Colonic mucosa (tissue), 4 donors: Measurements from ENCODE around the gene FRMD4B. TPM values are rescaled to one million over a fixed set of nuclear protein-coding genes. Genes with fewer than 3 reads are reported as not detected.

Experiments
- DNase-seq: peaks from one replicate; pipeline ENCODE4 v3.0.0-alpha.2; 2020
- H3K27ac ChIP-seq: fragments of 200-600 bp; one replicate; pipeline ENCODE4 v1.8.0; 2021
- H3K27me3 ChIP-seq: fragments of 200-600 bp; one replicate; pipeline ENCODE4 v1.8.0; 2021
- H3K36me3 ChIP-seq: fragments of 200-600 bp; one replicate; pipeline ENCODE4 v1.8.0; 2021
- H3K4me1 ChIP-seq: fragments of 200-600 bp; one replicate; pipeline ENCODE4 v1.8.0; 2021; ENCODE audit warnings: mild to moderate bottlenecking
- H3K4me3 ChIP-seq: fragments of 200-600 bp; one replicate; pipeline ENCODE4 v1.8.0; 2021
- H3K9ac ChIP-seq, 2 donors: one replicate each; pipeline ENCODE4 v1.7.0; 2013; ENCODE audit warnings: control low read depth in 2 of 2, low read depth in 2 of 2, low read length in 2 of 2
- H3K9me3 ChIP-seq: fragments of 200-600 bp; one replicate; pipeline ENCODE4 v1.8.0; 2021
- CTCF ChIP-seq: fragments of 200-600 bp; IDR thresholded peaks from one replicate; pipeline ENCODE4 v1.8.0; 2022; ENCODE audit warnings: antibody characterized with exemption, mild to moderate bottlenecking
- intact Hi-C: fragments of 100-400 bp; cut with DNase I; formaldehyde crosslinking; loops from one replicate; pipeline ENCODE4 v1.14.1; 2022
- total RNA-seq, 2 donors: library from RNA; stranded (reverse); fragmentation: NEBNext Ultra II Directional in 1 of 2; extraction: Animal tissue kit (Norgen Biotek cat#: 25700) in 1 of 2; gene quantifications; one replicate each; pipeline ENCODE4 v1.2.1, GENCODE V29; 2021
- donor health status: healthy.
- donor health status: DM: no; HTN: no; CAD: no.
- donor health status: DM: no; HTN: no; CAD: no.

Gene FRMD4B
- total RNA-seq, 2 donors from 2014 or later = 13.5 to 21.1 TPM

DNA sequence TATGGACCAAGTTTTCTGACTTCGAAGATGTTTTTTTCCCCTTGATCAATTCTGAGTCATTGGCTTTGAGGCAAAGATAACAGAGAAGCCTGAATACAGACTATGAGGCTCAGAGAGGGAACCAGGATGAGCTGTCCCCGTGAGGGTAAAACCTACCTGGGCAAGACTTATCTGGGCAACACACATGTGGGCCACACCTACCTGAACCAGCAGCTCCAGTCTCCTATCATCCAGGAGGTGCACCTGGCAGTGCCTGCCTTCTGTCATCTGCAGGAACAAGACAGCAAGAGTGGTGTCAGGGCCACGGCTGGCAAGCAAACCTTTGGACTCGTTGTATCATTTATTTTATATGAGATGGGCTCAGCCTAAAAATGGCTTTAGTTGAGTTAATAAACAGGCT lies 72.6 kb downstream of the FRMD4B start:
- TF ChIP-seq CTCF = no peak
- Histone ChIP-seq H3K27ac (no peak overlapping the region), H3K4me1 (no peaks in the 10 kb centered on the region)

GRCh38 chr3:69309814-69310213 lies 76.1 kb downstream of the FRMD4B start:
- intact Hi-C loops = loop anchor here (5.0 to 10.0 kb wide), 3 partner anchors 105 to 365 kb away; no protein-coding TSS in a partner anchor

More for the DNA sequence above, 72.6 kb downstream of the FRMD4B start:
- Histone ChIP-seq H3K4me3 (no peak overlapping the region), H3K27me3 (no peaks in the 10 kb centered on the region), H3K9ac (no peak overlapping the region), H3K9me3 (no peaks in the 10 kb centered on the region), H3K36me3 (no peaks in the 10 kb centered on the region)
- intact Hi-C loops = no loop called here
- DNase-seq = peak; percentile 36

GRCh38 chr3:69306239-69307185 lies 79.4 kb downstream of the FRMD4B start:
- Histone ChIP-seq H3K27ac (no peak overlapping the region), H3K9ac (no peak overlapping the region)

More at GRCh38 chr3:69309814-69310213, 76.1 kb downstream of the FRMD4B start:
- Histone ChIP-seq H3K4me1 (no peaks in the 10 kb centered on the region), H3K27me3 (no peaks in the 10 kb centered on the region), H3K9me3 (no peaks in the 10 kb centered on the region), H3K36me3 (no peaks in the 10 kb centered on the region), H3K9ac (no peak overlapping the region), H3K27ac (no peak overlapping the region), H3K4me3 (no peak overlapping the region)
- peak; percentile 24 for DNase-seq
- TF ChIP-seq CTCF = no peak

GRCh38 chr3:69305011-69305410 lies 80.9 kb downstream of the FRMD4B start:
- DNase-seq = no peak
- H3K9ac ChIP-seq = no peak overlapping the region
- no peaks in the 10 kb centered on the region for H3K36me3 ChIP-seq
- H3K4me1 ChIP-seq = no peaks in the 10 kb centered on the region
- no peak overlapping the region for H3K4me3 ChIP-seq
- intact Hi-C loops = loop anchor here (5.0 to 10.0 kb wide), 3 partner anchors 110 to 370 kb away; no protein-coding TSS in a partner anchor
- H3K27ac ChIP-seq = no peak overlapping the region
- TF ChIP-seq CTCF = no peak
- H3K27me3 ChIP-seq = no peaks in the 10 kb centered on the region
- no peaks in the 10 kb centered on the region for H3K9me3 ChIP-seq

More at GRCh38 chr3:69306239-69307185, 79.4 kb downstream of the FRMD4B start:
- H3K36me3 ChIP-seq = no peaks in the 10 kb centered on the region
- peak; percentile 83 for TF ChIP-seq CTCF
- H3K27me3 ChIP-seq = no peaks in the 10 kb centered on the region
- H3K4me3 ChIP-seq = no peak overlapping the region
- no peaks in the 10 kb centered on the region for H3K4me1 ChIP-seq
- peak; percentile 73 for DNase-seq
- no peaks in the 10 kb centered on the region for H3K9me3 ChIP-seq
- intact Hi-C loops = loop anchor here (2.0 to 10.0 kb wide), 4 partner anchors 108 to 368 kb away; no protein-coding TSS in a partner anchor

GRCh38 chr3:69304396-69304795 lies 81.5 kb downstream of the FRMD4B start:
- Histone ChIP-seq H3K36me3 (no peaks in the 10 kb centered on the region), H3K27ac (no peak overlapping the region), H3K9ac (no peak overlapping the region), H3K4me1 (no peaks in the 10 kb centered on the region), H3K27me3 (no peaks in the 10 kb centered on the region), H3K4me3 (no peak overlapping the region), H3K9me3 (no peaks in the 10 kb centered on the region)
- intact Hi-C loops = loop anchor here (10.0 kb wide), 2 partner anchors 110 to 370 kb away; no protein-coding TSS in a partner anchor
- DNase-seq = no peak
- no peak for TF ChIP-seq CTCF
